ENCODE results near the gene NRXN3. TPM values are rescaled to one million over a fixed set of nuclear protein-coding genes. Genes with fewer than 3 reads are reported as not detected.

The NRXN3 gene
- total RNA-seq, 1 experiment from 2014 or later = not detected

GRCh38 chr14:78709795-78710557 lies 539.8 kb downstream of the NRXN3 start:
- intact Hi-C loops (cut with micrococcal nuclease; ENCODE audit: unreplicated experiment) = no loop called here
- ChIA-PET POLR2A (ENCODE audit: unreplicated experiment) (no interaction called here), CTCF (no interaction called here)
- H3F3A ChIP-seq (ENCODE audit: insufficient read depth, low read depth) = no peaks in the 10 kb centered on the region
- no peaks in the 10 kb centered on the region for H3K79me2 ChIP-seq (ENCODE audit: low read depth)
- no peak overlapping the region for H3K27ac ChIP-seq
- no peak overlapping the region for H3K4me3 ChIP-seq
- no peak for DNase-seq
- no TSS peak for BruUV-seq (replicated peaks)
- H3K4me2 ChIP-seq = no peak overlapping the region
- no peaks in the 10 kb centered on the region for H3K27me3 ChIP-seq (ENCODE audit: insufficient read depth, low read depth)
- no peaks in the 10 kb centered on the region for H3K9me2 ChIP-seq (ENCODE audit: insufficient read depth)
- H2AFZ ChIP-seq = no peak overlapping the region
- H3K36me3 ChIP-seq (ENCODE audit: low read depth) = no peaks in the 10 kb centered on the region
- H3K9me3 ChIP-seq (ENCODE audit: insufficient read depth, low read depth) = no peaks in the 10 kb centered on the region
- TF ChIP-seq EZH2 (IDR thresholded peaks at IDR 0.05; ENCODE audit: low read depth) (no peak), CTCF (conservative IDR thresholded peaks at IDR 0.05) (no peak)
- H3K4me1 ChIP-seq (replicated peaks; ENCODE audit: insufficient read depth) = no peaks in the 10 kb centered on the region
- no peaks in the 10 kb centered on the region for H4K20me1 ChIP-seq (ENCODE audit: insufficient read depth)

GRCh38 chr14:78710963-78711362 lies 540.8 kb downstream of the NRXN3 start:
- CTCF ChIA-PET = no interaction called here

GRCh38 chr14:78713716-78714115 lies 543.5 kb downstream of the NRXN3 start:
- BruUV-seq (replicated peaks) = no TSS peak

More at GRCh38 chr14:78710963-78711362, 540.8 kb downstream of the NRXN3 start:
- H3K36me3 ChIP-seq (ENCODE audit: low read depth) = no peaks in the 10 kb centered on the region
- intact Hi-C loops (cut with micrococcal nuclease; ENCODE audit: unreplicated experiment) = no loop called here
- H3K4me1 ChIP-seq (replicated peaks; ENCODE audit: insufficient read depth) = no peaks in the 10 kb centered on the region
- POLR2A ChIA-PET (ENCODE audit: unreplicated experiment) = no interaction called here
- BruUV-seq (replicated peaks) = no TSS peak
- no peak overlapping the region for H2AFZ ChIP-seq
- no peak for TF ChIP-seq EZH2 (IDR thresholded peaks at IDR 0.05; ENCODE audit: low read depth)
- TF ChIP-seq CTCF (conservative IDR thresholded peaks at IDR 0.05) = no peak
- no peak overlapping the region for H3K4me3 ChIP-seq
- H3K4me2 ChIP-seq = no peak overlapping the region
- no peak overlapping the region for H3K27ac ChIP-seq
- no peaks in the 10 kb centered on the region for H3K9me3 ChIP-seq (ENCODE audit: insufficient read depth, low read depth)
- H3K27me3 ChIP-seq (ENCODE audit: insufficient read depth, low read depth) = no peaks in the 10 kb centered on the region
- no peaks in the 10 kb centered on the region for H3K79me2 ChIP-seq (ENCODE audit: low read depth)
- H3F3A ChIP-seq (ENCODE audit: insufficient read depth, low read depth) = no peaks in the 10 kb centered on the region
- H3K9me2 ChIP-seq (ENCODE audit: insufficient read depth) = no peaks in the 10 kb centered on the region
- H4K20me1 ChIP-seq (ENCODE audit: insufficient read depth) = no peaks in the 10 kb centered on the region
- DNase-seq = no peak

More at GRCh38 chr14:78713716-78714115, 543.5 kb downstream of the NRXN3 start:
- Histone ChIP-seq H2AFZ (no peak overlapping the region), H3K9me3 (ENCODE audit: insufficient read depth, low read depth) (no peaks in the 10 kb centered on the region), H3K36me3 (ENCODE audit: low read depth) (no peaks in the 10 kb centered on the region), H3K4me2 (no peak overlapping the region), H4K20me1 (ENCODE audit: insufficient read depth) (no peaks in the 10 kb centered on the region), H3K4me1 (replicated peaks; ENCODE audit: insufficient read depth) (no peaks in the 10 kb centered on the region), H3K27ac (no peak overlapping the region), H3K9me2 (ENCODE audit: insufficient read depth) (no peaks in the 10 kb centered on the region), H3K4me3 (no peak overlapping the region), H3K27me3 (ENCODE audit: insufficient read depth, low read depth) (no peaks in the 10 kb centered on the region), H3F3A (ENCODE audit: insufficient read depth, low read depth) (no peaks in the 10 kb centered on the region), H3K79me2 (ENCODE audit: low read depth) (no peaks in the 10 kb centered on the region)
- CTCF ChIA-PET = no interaction called here
- DNase-seq = no peak
- POLR2A ChIA-PET (ENCODE audit: unreplicated experiment) = no interaction called here
- intact Hi-C loops (cut with micrococcal nuclease; ENCODE audit: unreplicated experiment) = no loop called here
- TF ChIP-seq EZH2 (IDR thresholded peaks at IDR 0.05; ENCODE audit: low read depth) (no peak), CTCF (conservative IDR thresholded peaks at IDR 0.05) (no peak)

Measured in PC-9 (cell line).